Upper lobe of right lung (tissue), 1 donor: ENCODE measurements around the gene MAK. TPM values are rescaled to one million over a fixed set of nuclear protein-coding genes. Genes with fewer than 3 reads are reported as not detected.
"Not testable (repeated sequence)": the region's sequence is repeated elsewhere in the genome, so short reads cannot be mapped to it uniquely, and the experiment has no call there.

Source experiments
- ATAC-seq: fragments of 200-7000 bp; cut with Tn5 transposase; one replicate; pipeline ENCODE4 v1.9.1; 2020; ENCODE audit warnings: mild to moderate bottlenecking, moderate library complexity
- DNase-seq: peaks from one replicate; pipeline ENCODE4 v3.0.0-alpha.2; 2020
- H3K27ac ChIP-seq: fragments of 200-600 bp; one replicate; pipeline ENCODE4 v1.8.0; 2022
- H3K27me3 ChIP-seq: fragments of 200-600 bp; one replicate; pipeline ENCODE4 v1.8.0; 2022; ENCODE audit warnings: mild to moderate bottlenecking
- H3K36me3 ChIP-seq: fragments of 200-600 bp; one replicate; pipeline ENCODE4 v1.8.0; 2022
- H3K4me1 ChIP-seq: fragments of 200-600 bp; one replicate; pipeline ENCODE4 v1.8.0; 2022
- H3K4me3 ChIP-seq: fragments of 200-600 bp; one replicate; pipeline ENCODE4 v1.8.0; 2022; ENCODE audit warnings: mild to moderate bottlenecking
- H3K9me3 ChIP-seq: fragments of 200-600 bp; one replicate; pipeline ENCODE4 v1.8.0; 2022
- CTCF ChIP-seq: fragments of 200-600 bp; IDR thresholded peaks from one replicate; pipeline ENCODE4 v1.8.0; 2022; ENCODE audit warnings: antibody characterized with exemption
- intact Hi-C: fragments of 100-400 bp; cut with DNase I; formaldehyde crosslinking; loops from one replicate; pipeline ENCODE4 v1.11.0; 2022
- total RNA-seq: library from RNA; stranded (reverse); fragmentation: NEBNext Ultra II Directional; extraction: Animal tissue kit (Norgen Biotek cat#: 25700); gene quantifications from one replicate; pipeline ENCODE4 v1.2.1, GENCODE V29; 2021
- donor health status: DM: no; HTN: yes; CAD: no; lungs with severe emphysema.

Gene MAK
- total RNA-seq, 1 donor from 2014 or later, result 0.29 TPM

GRCh38 chr6:10763006-10763405 is 75.3 kb downstream of the MAK start:
- H3K27ac ChIP-seq, result no peak overlapping the region
- H3K27me3 ChIP-seq, result no peaks in the 10 kb centered on the region
- no peaks in the 10 kb centered on the region for H3K4me1 ChIP-seq
- ATAC-seq (no peak), DNase-seq (no peak)
- no peaks in the 10 kb centered on the region for H3K9me3 ChIP-seq
- TF ChIP-seq CTCF, result no peak
- no peak overlapping the region for H3K4me3 ChIP-seq
- intact Hi-C loops, result no loop called here
- H3K36me3 ChIP-seq, result peaks cover 11% of the 10 kb centered on the region

- Histone ChIP-seq H3K4me3 (no peak overlapping the region), H3K27ac (no peak overlapping the region), H3K36me3 (peaks cover 41% of the 10 kb centered on the region), H3K4me1 (no peaks in the 10 kb centered on the region), H3K9me3 (no peaks in the 10 kb centered on the region), H3K27me3 (no peaks in the 10 kb centered on the region)
- no peak for DNase-seq
- no peak for TF ChIP-seq CTCF
- intact Hi-C loops, result no loop called here
- ATAC-seq, result peak; percentile 39
Observed at GRCh38 chr6:10759884-10760329, 78.4 kb downstream of the MAK start.

- Histone ChIP-seq H3K27me3 (no peaks in the 10 kb centered on the region), H3K36me3 (peaks cover 47% of the 10 kb centered on the region), H3K4me1 (no peaks in the 10 kb centered on the region), H3K9me3 (no peaks in the 10 kb centered on the region), H3K27ac (no peak overlapping the region), H3K4me3 (no peak overlapping the region)
- peak; percentile 61 for ATAC-seq
- intact Hi-C loops, result no loop called here
- TF ChIP-seq CTCF, result peak; percentile 42
- no peak for DNase-seq
Observed at GRCh38 chr6:10759312-10759839, 79.0 kb downstream of the MAK start.

GRCh38 chr6:10756085-10756484 is 82.3 kb downstream of the MAK start:
- Histone ChIP-seq H3K36me3 (peaks cover 69% of the 10 kb centered on the region), H3K4me3 (no peak overlapping the region), H3K27ac (no peak overlapping the region), H3K9me3 (no peaks in the 10 kb centered on the region), H3K4me1 (no peaks in the 10 kb centered on the region), H3K27me3 (no peaks in the 10 kb centered on the region)
- intact Hi-C loops, result no loop called here
- DNase-seq, result no peak
- no peak for ATAC-seq
- TF ChIP-seq CTCF, result no peak

GRCh38 chr6:10751757-10752156 is 86.6 kb downstream of the MAK start:
- DNase-seq, H3K4me3 ChIP-seq, intact Hi-C loops, H3K27me3 ChIP-seq, H3K9me3 ChIP-seq, H3K27ac ChIP-seq, ATAC-seq: not testable (repeated sequence)
- Histone ChIP-seq H3K36me3 (peaks cover 65% of the 10 kb centered on the region), H3K4me1 (peaks cover 18% of the 10 kb centered on the region)

GRCh38 chr6:10750568-10750967 is 87.8 kb downstream of the MAK start:
- H3K27me3 ChIP-seq, intact Hi-C loops, DNase-seq, H3K27ac ChIP-seq, ATAC-seq, H3K9me3 ChIP-seq, H3K4me3 ChIP-seq: not testable (repeated sequence)
- peaks cover 18% of the 10 kb centered on the region for H3K4me1 ChIP-seq
- H3K36me3 ChIP-seq, result peaks cover 54% of the 10 kb centered on the region

- H3K4me1 ChIP-seq, result peaks cover 18% of the 10 kb centered on the region
- H3K27ac ChIP-seq, result no peak overlapping the region
- H3K36me3 ChIP-seq, result peaks cover 45% of the 10 kb centered on the region
- intact Hi-C loops, result no loop called here
- no peak for TF ChIP-seq CTCF
- DNase-seq (no peak), ATAC-seq (no peak)
- H3K4me3 ChIP-seq, result no peak overlapping the region
- no peaks in the 10 kb centered on the region for H3K27me3 ChIP-seq
- no peaks in the 10 kb centered on the region for H3K9me3 ChIP-seq
Observed at GRCh38 chr6:10749734-10750133, 88.6 kb downstream of the MAK start.
